HL-60 (cell line): ENCODE data around the gene CTNNA2.

Source experiments
- DNase-seq, 2 experiments: peaks; one replicate each; pipeline ENCODE4 v3.0.0-alpha.2; 2010 to 2020; ENCODE audit warnings: low read depth in 1 of 2, low spot score in 1 of 2
- H3K27ac ChIP-seq: fragments of 250-450 bp; sonication (Bioruptor Pico); replicated peaks from 2 replicates; pipeline ENCODE4 v1.5.1; 2020; ENCODE audit warnings: mild to moderate bottlenecking, moderate library complexity
- H3K27me3 ChIP-seq: fragments of 250-450 bp; sonication (Bioruptor Pico); 2 replicates; pipeline ENCODE4 v1.5.1; 2021; ENCODE audit warnings: mild to moderate bottlenecking, moderate library complexity; ENCODE audit not compliant: insufficient read depth, poor library complexity, severe bottlenecking
- H3K4me3 ChIP-seq: replicated peaks from 2 replicates; pipeline ENCODE4 v1.5.1; 2011; ENCODE audit warnings: mild to moderate bottlenecking, control low read depth, low read length; ENCODE audit not compliant: insufficient read depth
- GABPA ChIP-seq: IDR thresholded peaks from 2 replicates; pipeline ENCODE4 v1.6.1; 2012; ENCODE audit warnings: low read depth
- POLR2AphosphoS5 ChIP-seq: IDR thresholded peaks from 2 replicates; pipeline ENCODE4 v1.6.1; 2012; ENCODE audit warnings: low read depth
- SPI1 ChIP-seq: IDR thresholded peaks from 2 replicates; pipeline ENCODE4 v1.6.1; 2012; ENCODE audit warnings: low read depth, mild to moderate bottlenecking, borderline replicate concordance
- TF ChIP-seq, protein P1 (sequence below): IDR thresholded peaks from 2 replicates; pipeline ENCODE4 v1.6.1; 2012; ENCODE audit warnings: low read depth; ENCODE audit not compliant: insufficient replicate concordance
- TF ChIP-seq, protein P2 (sequence below): IDR thresholded peaks from one replicate; pipeline ENCODE4 v1.5.1; 2011; ENCODE audit warnings: low read length, control low read depth, inconsistent platforms; ENCODE audit not compliant: insufficient read depth

Gene CTNNA2

DNA sequence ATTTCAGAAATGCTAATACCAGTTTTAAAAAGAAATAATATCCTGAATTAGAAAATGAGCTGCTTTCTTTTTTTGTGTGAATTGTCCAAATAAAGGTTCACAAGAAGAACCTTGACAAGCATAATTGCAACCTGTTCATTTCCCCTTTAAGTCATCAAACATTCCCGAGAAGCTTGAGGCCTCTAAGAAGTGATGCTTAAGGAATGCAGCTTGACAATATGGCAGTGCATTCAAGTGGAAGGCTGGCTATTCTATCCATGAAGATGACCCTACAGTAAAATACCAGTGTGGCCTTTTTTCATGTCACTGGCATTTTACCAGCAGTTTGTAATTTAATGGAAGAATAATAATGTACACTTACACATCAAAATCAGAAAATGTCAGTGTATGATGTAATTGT lies 216.7 kb downstream of the CTNNA2 start:
- TF ChIP-seq, protein P1, sequence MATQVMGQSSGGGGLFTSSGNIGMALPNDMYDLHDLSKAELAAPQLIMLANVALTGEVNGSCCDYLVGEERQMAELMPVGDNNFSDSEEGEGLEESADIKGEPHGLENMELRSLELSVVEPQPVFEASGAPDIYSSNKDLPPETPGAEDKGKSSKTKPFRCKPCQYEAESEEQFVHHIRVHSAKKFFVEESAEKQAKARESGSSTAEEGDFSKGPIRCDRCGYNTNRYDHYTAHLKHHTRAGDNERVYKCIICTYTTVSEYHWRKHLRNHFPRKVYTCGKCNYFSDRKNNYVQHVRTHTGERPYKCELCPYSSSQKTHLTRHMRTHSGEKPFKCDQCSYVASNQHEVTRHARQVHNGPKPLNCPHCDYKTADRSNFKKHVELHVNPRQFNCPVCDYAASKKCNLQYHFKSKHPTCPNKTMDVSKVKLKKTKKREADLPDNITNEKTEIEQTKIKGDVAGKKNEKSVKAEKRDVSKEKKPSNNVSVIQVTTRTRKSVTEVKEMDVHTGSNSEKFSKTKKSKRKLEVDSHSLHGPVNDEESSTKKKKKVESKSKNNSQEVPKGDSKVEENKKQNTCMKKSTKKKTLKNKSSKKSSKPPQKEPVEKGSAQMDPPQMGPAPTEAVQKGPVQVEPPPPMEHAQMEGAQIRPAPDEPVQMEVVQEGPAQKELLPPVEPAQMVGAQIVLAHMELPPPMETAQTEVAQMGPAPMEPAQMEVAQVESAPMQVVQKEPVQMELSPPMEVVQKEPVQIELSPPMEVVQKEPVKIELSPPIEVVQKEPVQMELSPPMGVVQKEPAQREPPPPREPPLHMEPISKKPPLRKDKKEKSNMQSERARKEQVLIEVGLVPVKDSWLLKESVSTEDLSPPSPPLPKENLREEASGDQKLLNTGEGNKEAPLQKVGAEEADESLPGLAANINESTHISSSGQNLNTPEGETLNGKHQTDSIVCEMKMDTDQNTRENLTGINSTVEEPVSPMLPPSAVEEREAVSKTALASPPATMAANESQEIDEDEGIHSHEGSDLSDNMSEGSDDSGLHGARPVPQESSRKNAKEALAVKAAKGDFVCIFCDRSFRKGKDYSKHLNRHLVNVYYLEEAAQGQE = no peak
- TF ChIP-seq POLR2AphosphoS5 (no peak), SPI1 (no peak), GABPA (no peak)
- TF ChIP-seq, protein P2, sequence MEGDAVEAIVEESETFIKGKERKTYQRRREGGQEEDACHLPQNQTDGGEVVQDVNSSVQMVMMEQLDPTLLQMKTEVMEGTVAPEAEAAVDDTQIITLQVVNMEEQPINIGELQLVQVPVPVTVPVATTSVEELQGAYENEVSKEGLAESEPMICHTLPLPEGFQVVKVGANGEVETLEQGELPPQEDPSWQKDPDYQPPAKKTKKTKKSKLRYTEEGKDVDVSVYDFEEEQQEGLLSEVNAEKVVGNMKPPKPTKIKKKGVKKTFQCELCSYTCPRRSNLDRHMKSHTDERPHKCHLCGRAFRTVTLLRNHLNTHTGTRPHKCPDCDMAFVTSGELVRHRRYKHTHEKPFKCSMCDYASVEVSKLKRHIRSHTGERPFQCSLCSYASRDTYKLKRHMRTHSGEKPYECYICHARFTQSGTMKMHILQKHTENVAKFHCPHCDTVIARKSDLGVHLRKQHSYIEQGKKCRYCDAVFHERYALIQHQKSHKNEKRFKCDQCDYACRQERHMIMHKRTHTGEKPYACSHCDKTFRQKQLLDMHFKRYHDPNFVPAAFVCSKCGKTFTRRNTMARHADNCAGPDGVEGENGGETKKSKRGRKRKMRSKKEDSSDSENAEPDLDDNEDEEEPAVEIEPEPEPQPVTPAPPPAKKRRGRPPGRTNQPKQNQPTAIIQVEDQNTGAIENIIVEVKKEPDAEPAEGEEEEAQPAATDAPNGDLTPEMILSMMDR = no peak
- no peak for DNase-seq
- H3K27me3 ChIP-seq = no peaks in the 10 kb centered on the region
- H3K4me3 ChIP-seq = no peak overlapping the region
- H3K27ac ChIP-seq = no peak overlapping the region

DNA sequence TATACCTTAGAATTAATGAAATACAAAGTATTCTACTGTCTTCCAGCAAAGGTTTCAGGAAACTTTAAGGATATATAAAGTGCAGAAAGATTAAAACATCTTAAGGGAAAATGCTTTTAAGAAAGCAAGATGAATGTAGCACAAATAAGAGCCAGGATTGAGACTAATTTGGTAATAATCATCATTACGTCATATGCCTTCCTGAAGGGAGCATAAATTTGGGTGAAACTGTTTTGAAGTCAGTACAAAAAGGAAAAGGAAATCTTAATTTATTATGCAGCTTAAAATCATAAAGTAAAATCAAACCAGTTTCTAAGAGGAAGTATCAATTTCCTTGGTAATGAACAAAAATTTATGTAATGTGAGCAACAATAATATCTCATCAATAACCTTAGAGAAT lies 221.7 kb downstream of the CTNNA2 start:
- no peak for DNase-seq
- Histone ChIP-seq H3K27ac (no peak overlapping the region), H3K4me3 (no peak overlapping the region), H3K27me3 (no peaks in the 10 kb centered on the region)
- TF ChIP-seq SPI1 = no peak
- TF ChIP-seq, protein P2 = no peak
- no peak for TF ChIP-seq GABPA
- TF ChIP-seq, protein P1 = no peak
- TF ChIP-seq POLR2AphosphoS5 = no peak

DNA sequence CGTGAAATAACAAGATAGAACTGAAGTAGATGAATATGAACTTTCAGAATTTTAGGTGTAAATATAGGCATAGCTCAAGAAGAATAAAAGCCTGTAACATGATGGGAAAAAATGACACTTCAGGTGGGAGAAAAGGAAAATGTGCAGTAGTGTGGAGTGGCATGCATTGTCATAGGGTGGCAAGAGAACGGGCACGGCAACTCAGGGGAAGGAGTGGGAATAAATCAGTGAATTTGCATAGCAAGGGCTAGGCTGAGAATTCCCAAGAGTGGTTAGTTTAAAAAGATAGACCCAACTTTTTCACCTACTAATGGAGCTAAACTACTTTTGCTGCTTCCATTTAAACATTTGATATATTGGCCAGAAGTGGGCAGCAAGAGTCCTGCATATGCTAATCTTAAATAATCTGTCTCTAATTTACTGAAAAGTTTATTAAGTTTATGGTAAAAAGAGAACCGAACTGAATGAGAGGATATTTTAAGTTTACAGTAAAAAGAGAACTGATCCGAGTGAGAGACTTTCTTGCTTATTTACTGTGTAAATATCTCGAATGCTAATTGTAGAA lies 228.1 kb downstream of the CTNNA2 start:
- Histone ChIP-seq H3K4me3 (no peak overlapping the region), H3K27ac (no peak overlapping the region), H3K27me3 (no peaks in the 10 kb centered on the region)
- TF ChIP-seq, protein P2 = no peak
- TF ChIP-seq POLR2AphosphoS5 (no peak), GABPA (no peak), SPI1 (no peak)
- TF ChIP-seq, protein P1 = no peak
- no peak for DNase-seq
